Activated CD4-positive, alpha-beta T cell treated with anti-CD3 and anti-CD28 coated beads for 36 hours (primary cell): Measurements from ENCODE around the gene NR2F2. TPM values are rescaled to one million over a fixed set of nuclear protein-coding genes. Genes with fewer than 3 reads are reported as not detected.

ENCODE experiments used
- ATAC-seq: fragments of 200-7000 bp; cut with Tn5 transposase; one replicate; pipeline ENCODE4 v1.10.0; 2021; ENCODE audit warnings: mild to moderate bottlenecking, moderate library complexity
- CTCF ChIA-PET: fragments of 350-600 bp; sonication (Branson Sonifier 250); formaldehyde crosslinking; loops from one replicate; lab custom pipeline; 2021; ENCODE audit warnings: antibody characterized with exemption; lab: Charles Lee
- POLR2A ChIA-PET: fragments of 350-600 bp; sonication (Branson Sonifier 250); formaldehyde crosslinking; loops from one replicate; lab custom pipeline; 2021; ENCODE audit warnings: antibody characterized with exemption, inconsistent platforms; lab: Charles Lee
- DNase-seq: peaks from one replicate; pipeline ENCODE4 v3.0.0-alpha.2; 2020
- H3K27ac Mint-ChIP-seq: one replicate; pipeline ENCODE4 v1.8.0; 2021; ENCODE audit warnings: mixed read lengths
- H3K27me3 Mint-ChIP-seq: one replicate; pipeline ENCODE4 v1.8.0; 2021; ENCODE audit warnings: mixed read lengths
- H3K36me3 Mint-ChIP-seq: one replicate; pipeline ENCODE4 v1.8.0; 2021; ENCODE audit warnings: low read depth, mixed read lengths
- H3K4me1 Mint-ChIP-seq: one replicate; pipeline ENCODE4 v1.8.0; 2021; ENCODE audit warnings: mixed read lengths
- H3K4me3 Mint-ChIP-seq: one replicate; pipeline ENCODE4 v1.8.0; 2021; ENCODE audit warnings: mild to moderate bottlenecking, moderate library complexity, mixed read lengths
- H3K9me3 Mint-ChIP-seq: one replicate; pipeline ENCODE4 v1.8.0; 2021; ENCODE audit warnings: low read depth, mixed read lengths
- intact Hi-C, 2 experiments: fragments of 100-400 bp; cut with DNase I in 1 of 2; cut with micrococcal nuclease in 1 of 2; formaldehyde crosslinking; loops; one replicate each; pipeline versions ENCODE4 v1.14.2 to v1.15.1; 2022 to 2024; cut with DNase I, micrococcal nuclease
- total RNA-seq, 2 experiments: library from RNA; stranded (reverse); gene quantifications; one replicate each; pipeline ENCODE4 v1.2.3, GENCODE V29; 2021

Gene NR2F2
- total RNA-seq, 2 experiments from 2014 or later = not detected

DNA sequence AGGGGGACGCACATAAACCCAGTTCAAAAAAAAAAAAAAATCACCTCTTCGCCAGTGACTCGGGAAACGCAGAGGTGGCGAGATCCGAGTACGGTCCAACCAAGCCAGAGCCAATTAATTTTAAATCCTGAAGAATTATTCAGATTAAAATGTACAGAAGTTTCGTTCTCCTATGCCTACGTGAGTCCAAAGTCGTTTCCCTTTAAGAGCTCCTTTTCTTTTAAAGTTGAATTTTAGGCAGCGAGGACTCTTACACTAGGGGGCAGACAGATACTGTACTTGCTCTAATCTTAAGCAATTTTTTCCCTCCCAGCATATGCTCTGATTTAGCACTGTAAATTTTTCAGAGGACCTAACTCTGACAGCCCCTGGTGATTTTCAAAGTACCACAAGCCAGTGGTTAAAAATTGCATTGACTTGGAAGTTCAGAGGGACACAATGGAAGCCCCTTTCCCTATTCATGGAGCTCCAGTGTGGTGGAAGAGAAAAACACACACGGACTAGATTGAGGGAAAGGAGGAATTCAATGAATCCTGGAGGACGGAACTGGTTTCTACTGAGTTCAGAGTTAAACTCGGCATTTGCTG is 3.3 kb upstream of the NR2F2 start:
- Mint-ChIP-seq H3K9me3 (no peaks in the 10 kb centered on the region), H3K27ac (no peak overlapping the region), H3K27me3 (peaks cover 73% of the 10 kb centered on the region), H3K4me1 (peaks cover 18% of the 10 kb centered on the region), H3K36me3 (peaks cover 5% of the 10 kb centered on the region), H3K4me3 (peak overlapping the region; percentile 19)
- intact Hi-C loops = loop anchor here (2.0 to 10.0 kb wide), 4 partner anchors 16 to 1428 kb away; no protein-coding TSS in a partner anchor
- CTCF ChIA-PET = interaction anchor here (0.7 to 1.6 kb wide), 4 partner anchors 29 to 1078 kb away, joined by 3 to 4 read pairs (median 4); no protein-coding TSS in a partner anchor
- DNase-seq (no peak), ATAC-seq (no peak)
- POLR2A ChIA-PET = no interaction called here

DNA sequence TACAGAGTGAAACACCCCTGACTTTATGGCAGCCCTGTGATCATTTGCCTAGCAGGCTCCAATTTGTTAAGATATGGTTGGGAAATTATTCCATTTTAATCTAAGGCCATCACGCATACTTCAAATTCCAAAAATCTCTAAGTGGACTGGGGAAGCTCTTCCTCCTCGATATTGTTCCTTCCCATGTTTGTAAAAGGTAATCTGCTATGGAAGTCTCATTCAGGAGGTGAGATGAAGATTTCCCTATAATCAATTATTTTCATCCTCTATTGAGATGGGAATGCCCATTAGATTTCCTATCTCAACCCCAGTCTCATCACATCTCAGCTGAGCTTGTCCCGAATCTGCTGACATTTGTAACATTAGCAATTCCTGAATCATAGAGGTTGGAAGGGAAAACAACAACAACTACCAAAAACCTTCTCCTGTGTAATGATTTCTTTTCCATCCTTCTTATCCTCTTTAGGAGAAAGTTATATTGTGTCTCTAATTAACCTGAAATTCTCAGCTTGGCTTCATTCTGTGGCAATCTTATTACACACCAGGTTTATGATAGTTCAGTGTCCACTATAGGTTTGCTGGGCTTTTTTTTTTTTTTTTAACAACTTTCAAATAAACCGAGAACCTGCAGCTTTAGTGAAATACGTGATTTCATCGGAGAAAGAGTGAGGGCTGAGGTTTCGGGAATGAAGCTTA is 2.2 kb upstream of the NR2F2 start:
- ATAC-seq (no peak), DNase-seq (no peak)
- ChIA-PET POLR2A (no interaction called here), CTCF (interaction anchor here (0.5 to 1.6 kb wide), 5 partner anchors 25 to 1299 kb away, joined by 3 to 4 read pairs (median 4); no protein-coding TSS in a partner anchor)
- peaks cover 22% of the 10 kb centered on the region for H3K4me1 Mint-ChIP-seq
- peaks cover 7% of the 10 kb centered on the region for H3K36me3 Mint-ChIP-seq
- peaks cover 76% of the 10 kb centered on the region for H3K27me3 Mint-ChIP-seq
- no peak overlapping the region for H3K4me3 Mint-ChIP-seq
- intact Hi-C loops = loop anchor here (2.0 to 10.0 kb wide), 4 partner anchors 16 to 1426 kb away; no protein-coding TSS in a partner anchor
- no peak overlapping the region for H3K27ac Mint-ChIP-seq
- H3K9me3 Mint-ChIP-seq = no peaks in the 10 kb centered on the region

DNA sequence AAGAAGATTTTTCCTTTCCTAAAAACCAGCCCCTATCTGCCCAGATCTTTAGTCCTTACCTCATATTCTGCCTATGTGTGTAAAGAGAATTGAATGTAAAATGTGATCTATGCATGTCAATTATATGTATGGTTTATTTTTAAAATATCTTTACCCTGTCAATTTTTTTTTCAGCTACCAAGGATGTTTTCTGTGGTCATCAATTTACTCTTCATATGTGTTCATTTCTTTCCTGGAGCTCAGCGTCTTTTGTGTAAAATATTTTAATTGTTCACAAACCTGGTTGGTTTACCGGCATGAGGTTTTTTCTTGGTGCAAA is 1.7 kb upstream of the NR2F2 start:
- H3K36me3 Mint-ChIP-seq = peaks cover 7% of the 10 kb centered on the region
- ChIA-PET POLR2A (no interaction called here), CTCF (interaction anchor here (0.5 to 1.3 kb wide), 3 partner anchors 26 to 250 kb away, joined by 3 to 4 read pairs (median 4); no protein-coding TSS in a partner anchor)
- H3K27ac Mint-ChIP-seq = no peak overlapping the region
- H3K27me3 Mint-ChIP-seq = peaks cover 75% of the 10 kb centered on the region
- no peak overlapping the region for H3K4me3 Mint-ChIP-seq
- no peak for DNase-seq
- ATAC-seq = no peak
- intact Hi-C loops = loop anchor here (2.0 to 10.0 kb wide), 4 partner anchors 16 to 1426 kb away; no protein-coding TSS in a partner anchor
- H3K9me3 Mint-ChIP-seq = no peaks in the 10 kb centered on the region
- peaks cover 25% of the 10 kb centered on the region for H3K4me1 Mint-ChIP-seq

DNA sequence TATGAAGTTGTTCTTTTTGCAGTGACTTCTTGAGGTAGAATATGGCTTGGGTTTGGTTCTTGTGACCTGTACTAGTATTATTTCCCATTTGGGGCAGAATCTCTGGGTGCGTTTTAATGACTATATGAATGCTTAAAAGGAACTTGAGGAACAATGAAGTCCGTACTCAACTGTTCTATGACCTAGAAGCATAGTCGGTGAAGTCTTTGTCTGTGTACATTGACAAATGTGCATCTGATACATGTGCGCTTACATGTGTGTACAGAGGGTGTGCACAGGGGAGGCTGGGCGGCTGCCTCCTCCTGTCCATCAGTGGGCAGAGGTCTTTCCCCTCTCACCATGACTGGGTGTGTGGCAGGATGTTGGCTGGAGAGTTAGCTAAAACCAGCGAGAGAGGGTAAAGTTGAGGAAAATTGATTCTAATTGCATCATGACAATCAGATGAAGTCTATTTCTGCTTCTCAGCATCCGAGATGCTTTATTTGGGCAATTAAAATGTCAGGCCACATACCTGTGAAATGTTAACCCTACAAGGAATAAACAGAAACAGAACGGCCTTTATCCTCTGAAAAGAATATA is 1.0 kb upstream of the NR2F2 start:
- ChIA-PET CTCF (interaction anchor here (1.2 kb wide), 1 partner anchor 28 kb away, joined by 3 read pairs; no protein-coding TSS in a partner anchor), POLR2A (no interaction called here)
- ATAC-seq (no peak), DNase-seq (no peak)
- H3K4me3 Mint-ChIP-seq = no peak overlapping the region
- peaks cover 74% of the 10 kb centered on the region for H3K27me3 Mint-ChIP-seq
- H3K9me3 Mint-ChIP-seq = no peaks in the 10 kb centered on the region
- peaks cover 25% of the 10 kb centered on the region for H3K4me1 Mint-ChIP-seq
- peaks cover 7% of the 10 kb centered on the region for H3K36me3 Mint-ChIP-seq
- H3K27ac Mint-ChIP-seq = no peak overlapping the region
- intact Hi-C loops = loop anchor here (2.0 to 10.0 kb wide), 4 partner anchors 15 to 1425 kb away; no protein-coding TSS in a partner anchor

DNA sequence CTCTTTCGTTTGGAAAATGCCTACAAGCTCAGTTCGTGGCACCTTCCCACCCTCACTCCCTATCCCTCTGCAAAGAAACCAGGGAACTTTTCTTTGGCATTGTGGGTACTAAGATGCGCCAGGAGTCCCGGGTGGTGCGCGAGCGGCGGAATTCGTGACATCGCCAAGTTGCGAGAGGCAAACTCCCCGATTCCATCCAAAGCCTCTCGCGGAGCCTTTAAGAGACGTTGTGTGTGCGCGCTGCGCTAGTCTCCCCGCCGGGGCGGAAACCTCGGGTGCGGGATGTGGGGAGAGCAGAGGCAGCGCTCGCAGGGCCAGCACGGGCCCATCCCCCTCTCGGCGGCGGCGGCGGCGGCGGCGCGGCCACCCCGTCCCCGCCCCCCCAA is 443 bp upstream of the NR2F2 start:
- Mint-ChIP-seq H3K9me3 (no peaks in the 10 kb centered on the region), H3K4me3 (peak overlapping the region; percentile 41), H3K36me3 (peaks cover 7% of the 10 kb centered on the region), H3K27ac (no peak overlapping the region), H3K27me3 (peaks cover 72% of the 10 kb centered on the region), H3K4me1 (peaks cover 25% of the 10 kb centered on the region)
- intact Hi-C loops = loop anchor here in 1 of 2 experiments (1.0 to 10.0 kb wide), 2 partner anchors 26 to 1745 kb away; no protein-coding TSS in a partner anchor
- POLR2A ChIA-PET = no interaction called here
- DNase-seq (peak; percentile 50), ATAC-seq (peak; percentile 50)
- CTCF ChIA-PET = interaction anchor here (1.2 kb wide), 1 partner anchor 27 kb away, joined by 3 read pairs; no protein-coding TSS in a partner anchor

DNA sequence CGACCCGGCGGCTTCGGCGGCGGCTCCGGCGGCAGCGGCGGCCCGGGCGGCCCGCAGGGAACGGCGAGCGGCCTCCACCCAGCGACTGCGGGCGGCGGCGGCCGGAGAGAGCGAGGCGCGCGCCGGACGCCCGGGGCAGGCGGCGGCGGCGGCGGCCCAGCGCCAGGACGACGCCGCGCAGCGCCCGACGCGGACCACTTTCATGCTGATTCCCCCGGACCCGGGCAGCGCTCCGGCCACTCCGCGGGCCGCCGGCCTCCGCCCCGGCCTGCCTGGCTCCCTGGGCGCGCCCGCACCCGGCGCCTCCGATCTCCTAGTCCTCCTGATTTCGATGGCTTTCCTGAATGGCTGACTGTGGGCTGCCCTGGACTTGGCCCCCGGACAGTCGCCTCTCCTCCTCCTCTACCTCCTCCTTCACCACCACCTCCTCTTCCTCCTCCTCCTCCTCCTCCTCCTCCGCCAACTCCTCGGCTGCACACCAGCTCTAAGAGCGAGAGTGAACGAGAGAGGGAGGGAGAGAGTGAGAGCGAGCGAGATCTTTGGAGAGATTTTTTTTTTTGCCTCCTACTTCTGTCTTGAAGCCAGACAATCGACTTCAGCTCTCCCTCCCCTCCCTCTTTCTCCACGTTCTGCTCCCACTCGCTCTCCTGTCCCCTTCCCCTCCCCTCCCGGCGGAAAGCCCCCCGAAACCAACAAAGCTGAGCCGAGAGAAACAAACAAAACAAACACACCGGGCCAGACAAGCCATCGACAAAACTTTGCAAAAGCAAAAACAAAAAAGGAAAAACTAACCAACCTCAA is 844 bp downstream of the NR2F2 start:
- H3K36me3 Mint-ChIP-seq = peaks cover 7% of the 10 kb centered on the region
- H3K4me3 Mint-ChIP-seq = peak overlapping the region; percentile 76
- ChIA-PET POLR2A (interaction anchor here (0.5 kb wide), 1 partner anchor 274 kb away, joined by 3 read pairs; no protein-coding TSS in a partner anchor), CTCF (interaction anchor here (1.0 kb wide), 1 partner anchor 25 kb away, joined by 3 read pairs; no protein-coding TSS in a partner anchor)
- ATAC-seq (no peak), DNase-seq (no peak)
- H3K9me3 Mint-ChIP-seq = no peaks in the 10 kb centered on the region
- intact Hi-C loops = loop anchor here in 1 of 2 experiments (10.0 kb wide), 1 partner anchor 1747 kb away; no protein-coding TSS in a partner anchor
- no peak overlapping the region for H3K27ac Mint-ChIP-seq
- peaks cover 72% of the 10 kb centered on the region for H3K27me3 Mint-ChIP-seq
- H3K4me1 Mint-ChIP-seq = peaks cover 25% of the 10 kb centered on the region

DNA sequence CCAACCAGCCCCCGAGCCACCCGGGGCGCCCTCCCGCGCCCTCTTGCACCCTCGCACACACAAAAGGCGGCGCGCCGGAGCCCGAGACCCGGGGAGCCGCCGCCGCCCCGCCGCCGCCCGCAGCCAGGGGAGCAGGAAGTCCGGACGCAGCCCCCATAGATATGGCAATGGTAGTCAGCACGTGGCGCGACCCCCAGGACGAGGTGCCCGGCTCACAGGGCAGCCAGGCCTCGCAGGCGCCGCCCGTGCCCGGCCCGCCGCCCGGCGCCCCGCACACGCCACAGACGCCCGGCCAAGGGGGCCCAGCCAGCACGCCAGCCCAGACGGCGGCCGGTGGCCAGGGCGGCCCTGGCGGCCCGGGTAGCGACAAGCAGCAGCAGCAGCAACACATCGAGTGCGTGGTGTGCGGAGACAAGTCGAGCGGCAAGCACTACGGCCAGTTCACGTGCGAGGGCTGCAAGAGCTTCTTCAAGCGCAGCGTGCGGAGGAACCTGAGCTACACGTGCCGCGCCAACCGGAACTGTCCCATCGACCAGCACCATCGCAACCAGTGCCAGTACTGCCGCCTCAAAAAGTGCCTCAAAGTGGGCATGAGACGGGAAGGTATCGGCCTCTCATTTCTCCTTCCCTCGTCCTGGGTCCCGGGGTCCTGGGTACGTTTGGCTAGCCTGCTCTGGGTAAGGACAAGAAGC is 1.6 kb downstream of the NR2F2 start:
- ChIA-PET CTCF (interaction anchor here (1.0 kb wide), 1 partner anchor 25 kb away, joined by 3 read pairs; no protein-coding TSS in a partner anchor), POLR2A (no interaction called here)
- Mint-ChIP-seq H3K4me3 (peak overlapping the region; percentile 59), H3K9me3 (no peaks in the 10 kb centered on the region), H3K36me3 (peaks cover 7% of the 10 kb centered on the region), H3K4me1 (peaks cover 20% of the 10 kb centered on the region), H3K27me3 (peaks cover 70% of the 10 kb centered on the region), H3K27ac (no peak overlapping the region)
- intact Hi-C loops = loop anchor here in 1 of 2 experiments (10.0 kb wide), 1 partner anchor 1747 kb away; no protein-coding TSS in a partner anchor
- DNase-seq = no peak
- ATAC-seq = no peak

DNA sequence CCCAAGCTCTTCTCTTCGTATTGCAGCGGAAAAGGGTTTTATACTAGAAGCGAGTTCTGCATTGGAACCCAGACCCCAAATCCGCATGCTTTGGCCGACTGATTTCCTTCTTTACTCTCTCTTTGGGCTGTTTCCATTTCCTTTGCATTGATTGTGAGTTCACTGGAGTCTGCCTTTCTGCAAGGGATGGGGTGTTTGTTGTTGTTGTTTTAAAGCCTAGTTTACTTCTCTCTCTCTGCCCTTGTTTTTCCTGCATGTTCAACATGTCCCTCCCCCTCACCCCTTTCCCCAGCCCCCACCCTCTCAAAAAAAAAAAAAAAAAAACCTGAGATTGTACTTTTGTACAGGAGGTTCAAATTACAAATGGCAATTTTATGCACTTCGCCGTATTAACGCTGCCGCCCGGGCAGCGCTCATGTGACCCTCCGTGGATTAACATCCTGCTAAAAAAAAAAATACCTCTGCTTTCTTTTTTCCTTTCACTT is 2.2 kb downstream of the NR2F2 start:
- no peaks in the 10 kb centered on the region for H3K9me3 Mint-ChIP-seq
- H3K36me3 Mint-ChIP-seq = peaks cover 7% of the 10 kb centered on the region
- ATAC-seq = no peak
- no peak for DNase-seq
- ChIA-PET CTCF (interaction anchor here (1.0 kb wide), 1 partner anchor 24 kb away, joined by 3 read pairs; no protein-coding TSS in a partner anchor), POLR2A (no interaction called here)
- peaks cover 19% of the 10 kb centered on the region for H3K4me1 Mint-ChIP-seq
- peaks cover 73% of the 10 kb centered on the region for H3K27me3 Mint-ChIP-seq
- H3K27ac Mint-ChIP-seq = no peak overlapping the region
- intact Hi-C loops = loop anchor here in 1 of 2 experiments (10.0 kb wide), 1 partner anchor 1748 kb away; no protein-coding TSS in a partner anchor
- H3K4me3 Mint-ChIP-seq = peak overlapping the region; percentile 36

DNA sequence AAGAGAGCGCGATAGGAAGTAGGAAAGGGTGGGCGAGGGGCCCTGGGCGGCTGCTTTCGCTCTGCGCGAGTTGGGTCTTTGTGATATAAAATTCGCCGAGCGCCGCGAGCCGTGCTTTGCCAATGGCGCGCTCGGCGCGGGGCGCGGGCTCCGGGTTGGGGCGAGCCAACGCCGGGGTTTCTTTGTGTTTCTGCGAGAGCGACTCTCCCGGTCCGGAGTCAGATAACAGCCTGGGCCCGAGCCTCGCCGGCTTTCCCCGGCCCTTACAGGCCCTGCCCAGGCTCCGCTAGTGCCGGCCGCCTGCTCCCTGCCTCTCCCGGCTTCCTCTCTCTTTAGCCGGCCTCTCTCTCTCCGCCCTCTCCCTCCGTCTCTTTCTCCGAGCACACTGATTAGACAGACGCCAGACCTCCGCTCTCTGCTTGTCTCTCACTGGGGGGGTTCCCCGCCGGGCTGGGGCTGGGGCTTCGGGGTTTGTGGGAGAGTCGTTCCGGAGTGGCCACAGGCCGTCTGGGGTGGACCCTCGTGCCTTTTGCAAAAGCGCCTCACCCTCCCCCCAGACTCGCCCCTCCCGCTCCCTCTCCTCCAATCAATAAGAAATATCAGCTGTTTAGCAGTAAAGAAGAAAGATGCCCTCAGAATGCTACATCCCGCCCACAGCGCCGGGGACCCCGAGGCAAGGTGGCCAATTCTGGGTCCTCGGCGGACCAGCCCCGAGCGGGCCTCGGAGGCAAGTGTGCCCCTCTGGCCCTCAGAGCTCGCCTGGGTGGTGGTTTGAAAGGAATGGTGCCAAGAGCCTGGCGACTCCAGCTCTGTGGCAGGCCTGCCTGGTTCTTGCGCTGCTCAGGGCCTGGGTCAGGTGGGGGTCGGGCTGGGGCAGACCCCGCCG is 2.9 kb downstream of the NR2F2 start:
- peaks cover 19% of the 10 kb centered on the region for H3K4me1 Mint-ChIP-seq
- no peaks in the 10 kb centered on the region for H3K9me3 Mint-ChIP-seq
- H3K36me3 Mint-ChIP-seq = peaks cover 7% of the 10 kb centered on the region
- ChIA-PET CTCF (no interaction called here), POLR2A (no interaction called here)
- intact Hi-C loops = loop anchor here in 1 of 2 experiments (10.0 kb wide), 1 partner anchor 1749 kb away; no protein-coding TSS in a partner anchor
- ATAC-seq (no peak), DNase-seq (no peak)
- no peak overlapping the region for H3K27ac Mint-ChIP-seq
- H3K27me3 Mint-ChIP-seq = peaks cover 72% of the 10 kb centered on the region
- peak overlapping the region; percentile 36 for H3K4me3 Mint-ChIP-seq
